ENCODE results near the gene CSNK2B.

The CSNK2B gene

DNA sequence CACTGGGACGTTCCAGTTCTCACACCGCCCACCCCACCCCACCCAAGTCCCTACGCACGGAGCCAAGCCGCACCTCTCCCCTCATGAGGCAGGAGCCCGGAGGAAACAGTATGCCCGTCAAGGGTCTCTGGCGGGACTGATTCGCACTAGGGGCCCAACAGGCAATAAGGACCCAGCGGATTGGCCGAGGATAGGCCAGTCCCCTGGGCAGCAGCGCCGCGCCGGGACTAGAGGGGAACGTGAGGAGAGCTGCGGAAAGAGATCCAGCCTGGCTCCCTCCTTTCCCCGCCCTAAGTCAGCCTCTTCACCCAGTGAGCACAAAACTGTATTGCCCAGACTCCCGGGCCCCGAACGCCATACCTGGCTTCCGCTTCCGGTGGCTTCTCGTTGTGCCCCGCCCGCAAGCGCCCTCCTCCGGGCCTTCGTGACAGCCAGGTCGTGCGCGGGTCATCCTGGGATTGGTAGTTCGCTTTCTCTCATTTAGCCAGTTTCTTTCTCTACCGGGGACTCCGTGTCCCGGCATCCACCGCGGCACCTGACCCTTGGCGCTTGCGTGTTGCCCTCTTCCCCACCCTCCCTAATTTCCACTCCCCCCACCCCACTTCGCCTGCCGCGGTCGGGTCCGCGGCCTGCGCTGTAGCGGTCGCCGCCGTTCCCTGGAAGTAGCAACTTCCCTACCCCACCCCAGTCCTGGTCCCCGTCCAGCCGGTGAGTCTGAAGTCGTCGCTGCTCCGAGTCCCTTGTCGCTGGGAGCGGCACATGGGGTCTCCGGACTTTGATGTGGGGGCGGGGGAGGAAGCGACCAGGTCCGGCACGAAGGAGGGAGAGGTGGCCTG, at the start of gene CSNK2B:
CSNK2B (plus strand) TSS at position 580 of the 836 bp plus-strand sequence. CDS start 752 bp downstream, outside the sequence.
- peak in 50 of 51 donors; percentile 79 to 99 (median 98) for DNase-seq

DNA sequence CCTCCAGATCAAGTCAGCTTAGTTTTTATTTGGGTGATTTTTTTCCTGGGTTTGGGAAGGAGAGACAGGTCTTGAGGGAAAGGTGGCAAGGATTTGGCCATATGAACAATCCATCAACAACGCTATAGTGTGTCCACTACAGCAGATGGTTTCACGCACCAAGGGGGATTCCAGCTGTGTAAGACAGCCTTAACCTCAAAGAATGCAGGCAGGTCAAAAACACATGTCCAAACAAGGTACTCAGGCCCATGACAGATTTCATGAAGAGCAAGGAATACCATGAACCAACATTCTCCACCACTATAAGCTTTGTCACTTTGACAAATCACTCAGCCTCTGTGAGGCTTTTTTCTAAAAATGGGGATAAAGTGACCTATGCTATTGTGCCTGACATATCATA, 48.9 kb upstream of the CSNK2B start:
- no peak for DNase-seq

DNA sequence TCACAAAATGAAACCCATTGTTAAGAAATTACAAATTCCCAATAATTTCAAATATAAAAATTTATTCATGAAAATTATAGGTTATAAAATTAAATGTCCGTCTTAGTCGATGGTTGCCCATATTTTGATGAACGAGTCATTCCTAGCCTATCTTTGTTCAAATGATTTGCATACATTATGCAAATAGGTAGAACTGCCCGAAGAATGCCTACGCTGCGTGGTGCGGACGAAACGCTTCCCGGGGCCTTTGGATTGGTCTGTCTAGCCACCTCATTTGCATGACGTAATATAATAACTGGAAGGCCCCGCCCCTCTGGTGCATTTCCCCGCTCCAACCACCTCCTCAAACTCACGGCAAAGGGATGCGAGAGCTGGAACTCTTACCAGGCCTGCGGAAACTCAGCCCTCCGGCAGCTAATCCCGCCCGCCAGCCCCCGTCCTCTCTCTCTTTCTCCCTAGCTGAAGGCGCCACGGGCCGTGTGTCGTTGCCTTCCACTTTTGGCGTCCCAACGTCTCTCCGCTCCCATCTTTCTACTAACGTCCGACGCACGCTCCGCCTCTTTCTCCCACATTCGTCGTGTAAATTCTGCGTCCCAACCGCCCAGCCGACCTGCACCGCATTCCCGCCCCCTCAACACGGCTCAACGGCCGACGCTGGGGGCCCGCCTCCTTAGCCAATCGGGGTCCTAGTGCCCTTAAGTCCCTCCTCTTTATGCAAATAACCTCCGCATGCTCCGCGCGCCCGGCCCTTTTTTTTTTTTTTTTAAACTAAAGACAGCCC, 45.9 kb upstream of the CSNK2B start:
- DNase-seq, result peak in 50 of 51 donors; percentile 77 to 100 (median 97)

DNA sequence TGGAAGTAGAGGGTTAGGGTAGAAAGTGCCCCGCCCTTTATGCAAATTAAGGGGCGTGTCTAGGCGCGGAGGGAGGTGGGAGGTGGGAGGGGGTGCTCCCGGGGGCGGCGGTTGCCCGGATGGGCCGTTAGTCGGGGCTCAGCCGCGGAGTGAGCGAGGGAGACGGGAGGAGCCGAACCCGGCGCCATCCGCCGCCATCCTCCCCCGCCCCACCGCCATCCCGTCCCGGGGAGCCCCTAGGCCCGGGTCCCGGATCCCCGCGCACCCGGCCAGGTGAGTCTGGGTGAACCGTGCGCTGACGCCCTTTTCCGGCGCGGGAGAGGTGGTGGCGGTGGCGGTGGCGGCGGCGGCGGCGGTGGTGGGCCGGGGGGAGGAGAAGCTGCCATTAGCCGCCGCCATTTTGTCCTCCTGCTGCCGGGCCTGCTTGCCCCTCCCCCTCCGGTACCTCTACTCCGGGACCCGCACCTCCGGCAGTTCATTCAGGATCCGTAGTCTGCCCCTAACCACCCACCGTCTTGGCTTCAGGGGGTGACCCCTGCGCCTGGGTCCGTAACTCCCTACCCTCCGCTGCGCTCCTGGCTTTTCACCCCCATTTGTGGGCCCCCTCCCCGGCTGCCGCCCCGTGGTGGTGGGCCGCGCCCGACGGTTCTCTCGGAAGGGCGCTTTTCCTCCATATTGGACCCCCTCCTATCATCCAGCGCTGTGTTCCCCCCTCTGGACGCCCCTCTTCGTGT, 45.1 kb upstream of the CSNK2B start, which contains the start of gene PRRC2A:
PRRC2A (plus strand) TSS at position 130 of the 734 bp plus-strand sequence. CDS start 2,075 bp downstream, outside the sequence.
- peak in 36 of 51 donors; percentile 48 to 100 (median 84) for DNase-seq

DNA sequence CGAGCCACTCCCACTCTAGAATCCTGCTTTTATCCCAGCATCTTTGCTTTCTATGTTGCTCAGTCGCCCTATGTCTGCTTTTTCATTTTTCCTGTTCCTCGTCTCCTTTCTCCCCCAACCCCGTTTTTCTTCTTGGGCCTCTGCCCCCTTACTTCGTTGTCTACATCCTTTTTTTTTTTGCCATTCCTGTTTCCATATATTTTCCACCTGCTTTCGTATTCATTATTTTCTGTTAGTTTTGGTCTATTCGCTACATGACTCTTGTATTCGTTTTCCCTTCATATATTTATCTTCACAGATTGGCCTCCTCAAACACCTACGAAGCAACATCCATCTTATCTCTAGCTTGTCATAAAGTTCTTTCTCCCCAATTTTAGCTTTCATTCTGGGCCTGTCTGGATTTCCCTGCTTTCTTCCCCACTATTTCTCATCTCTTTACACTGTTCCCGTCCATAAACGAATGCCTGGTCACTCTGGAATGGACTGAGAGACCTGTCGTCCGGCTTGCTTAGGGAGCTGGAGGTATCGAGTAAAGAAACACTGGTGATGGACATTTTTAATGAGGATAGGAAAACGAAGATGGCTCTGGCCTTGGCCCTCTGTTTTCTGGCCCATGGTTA, 44.5 kb upstream of the CSNK2B start:
- peak in 3 of 51 donors; percentile 9 to 52 (median 10) for DNase-seq

DNA sequence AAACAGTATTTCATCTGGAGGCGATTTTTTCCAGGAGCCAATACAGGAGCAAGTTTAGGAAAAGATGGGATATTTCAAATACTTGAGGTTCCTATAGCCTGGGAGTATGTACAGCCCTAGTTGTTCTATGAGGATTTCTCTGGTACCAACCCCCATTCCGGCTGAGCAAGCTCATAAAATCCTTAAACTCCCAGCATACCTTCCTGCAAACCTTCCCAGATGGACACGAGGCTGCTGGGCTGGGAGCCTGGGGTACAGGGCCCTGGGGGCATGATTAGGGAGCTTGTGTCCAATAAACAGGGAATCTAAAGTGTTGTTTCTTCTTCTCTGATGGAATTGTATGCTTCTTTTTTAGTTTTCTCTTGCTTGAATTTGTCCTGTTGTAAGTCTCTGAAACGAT, 43.9 kb upstream of the CSNK2B start:
- DNase-seq, result no peak

DNA sequence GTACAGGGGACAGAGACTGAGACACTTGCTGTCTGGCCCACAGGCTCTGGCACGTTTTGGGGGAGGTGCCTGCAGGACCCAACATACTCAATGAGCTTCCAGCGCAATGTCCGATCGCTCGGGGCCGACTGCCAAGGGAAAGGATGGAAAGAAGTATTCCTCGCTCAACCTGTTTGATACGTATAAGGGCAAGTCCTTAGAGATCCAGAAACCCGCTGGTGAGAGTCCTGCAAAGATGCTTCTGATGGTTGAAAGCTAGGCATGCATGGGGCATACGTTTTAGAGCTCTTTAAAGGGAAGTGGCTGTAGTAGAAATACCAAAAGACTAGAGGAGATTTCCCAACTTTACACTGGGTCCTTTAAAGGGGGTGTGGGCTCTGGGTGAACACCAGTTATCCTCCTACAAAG, 43.2 kb upstream of the CSNK2B start:
- no peak for DNase-seq

DNA sequence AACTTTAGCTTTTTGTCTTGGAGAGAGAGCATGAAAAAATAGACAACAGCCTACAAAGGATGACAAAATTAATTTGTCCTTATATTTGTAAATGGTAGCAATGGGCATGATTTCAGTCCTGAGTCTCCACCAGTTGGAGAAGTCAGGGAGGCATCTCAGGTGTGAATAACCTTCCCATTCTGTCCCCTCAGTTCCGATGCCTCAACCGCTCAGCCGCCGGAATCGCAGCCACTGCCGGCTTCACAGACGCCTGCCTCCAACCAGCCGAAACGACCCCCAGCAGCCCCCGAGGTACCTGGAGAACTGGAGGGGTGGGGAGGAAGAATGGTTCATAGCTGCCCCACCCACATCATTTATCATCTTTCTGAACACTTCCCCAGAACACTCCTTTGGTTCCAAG, 41.8 kb upstream of the CSNK2B start:
- no peak for DNase-seq

DNA sequence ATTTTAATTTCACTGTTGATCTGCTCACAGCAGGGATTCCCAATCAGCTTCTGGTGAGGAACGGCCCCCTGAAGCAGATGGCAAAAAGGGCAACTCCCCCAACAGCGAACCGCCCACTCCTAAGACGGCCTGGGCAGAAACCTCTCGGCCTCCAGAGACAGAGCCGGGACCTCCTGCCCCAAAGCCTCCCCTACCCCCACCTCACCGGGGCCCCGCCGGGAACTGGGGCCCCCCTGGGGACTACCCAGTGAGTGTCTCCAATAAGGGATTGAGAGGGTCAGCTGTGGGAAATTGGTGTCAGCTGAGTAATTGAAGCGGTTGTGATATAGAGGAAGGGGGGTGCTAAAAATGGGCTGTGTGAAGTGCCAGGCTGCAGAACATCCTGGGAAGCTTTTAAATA, 38.9 kb upstream of the CSNK2B start:
- no peak for DNase-seq

DNA sequence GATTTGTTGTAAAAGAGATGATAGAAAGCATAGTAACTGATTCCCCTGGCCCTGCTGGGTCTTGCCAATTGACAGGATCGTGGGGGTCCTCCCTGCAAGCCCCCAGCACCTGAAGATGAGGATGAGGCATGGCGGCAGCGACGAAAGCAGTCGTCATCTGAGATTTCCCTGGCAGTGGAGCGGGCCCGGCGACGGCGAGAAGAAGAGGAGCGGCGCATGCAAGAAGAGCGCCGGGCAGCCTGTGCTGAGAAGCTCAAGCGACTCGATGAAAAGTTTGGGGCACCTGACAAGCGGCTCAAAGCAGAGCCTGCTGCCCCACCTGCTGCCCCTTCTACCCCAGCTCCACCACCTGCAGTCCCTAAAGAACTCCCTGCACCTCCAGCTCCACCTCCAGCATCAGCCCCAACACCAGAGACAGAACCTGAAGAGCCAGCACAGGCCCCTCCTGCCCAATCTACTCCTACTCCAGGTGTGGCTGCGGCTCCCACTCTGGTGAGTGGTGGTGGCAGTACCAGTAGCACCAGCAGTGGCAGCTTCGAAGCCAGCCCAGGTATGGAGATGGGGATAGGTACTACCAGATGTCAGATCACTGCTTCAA, 38.1 kb upstream of the CSNK2B start:
- DNase-seq, result no peak

DNA sequence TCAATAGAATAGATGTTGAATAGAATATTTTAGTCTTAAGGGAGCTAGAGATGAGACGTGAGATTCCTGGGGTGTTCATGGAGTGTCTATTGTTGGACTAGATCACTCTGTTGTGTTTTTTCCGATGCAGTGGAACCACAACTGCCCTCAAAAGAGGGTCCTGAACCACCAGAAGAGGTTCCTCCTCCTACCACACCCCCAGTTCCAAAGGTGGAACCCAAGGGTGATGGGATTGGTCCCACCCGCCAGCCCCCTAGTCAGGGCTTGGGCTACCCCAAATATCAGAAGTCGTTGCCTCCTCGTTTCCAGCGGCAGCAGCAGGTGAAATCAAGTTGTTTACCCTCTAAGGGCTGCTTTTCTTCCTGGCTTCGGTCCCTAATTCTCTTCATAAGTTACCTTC, 36.9 kb upstream of the CSNK2B start:
- DNase-seq, result no peak

DNA sequence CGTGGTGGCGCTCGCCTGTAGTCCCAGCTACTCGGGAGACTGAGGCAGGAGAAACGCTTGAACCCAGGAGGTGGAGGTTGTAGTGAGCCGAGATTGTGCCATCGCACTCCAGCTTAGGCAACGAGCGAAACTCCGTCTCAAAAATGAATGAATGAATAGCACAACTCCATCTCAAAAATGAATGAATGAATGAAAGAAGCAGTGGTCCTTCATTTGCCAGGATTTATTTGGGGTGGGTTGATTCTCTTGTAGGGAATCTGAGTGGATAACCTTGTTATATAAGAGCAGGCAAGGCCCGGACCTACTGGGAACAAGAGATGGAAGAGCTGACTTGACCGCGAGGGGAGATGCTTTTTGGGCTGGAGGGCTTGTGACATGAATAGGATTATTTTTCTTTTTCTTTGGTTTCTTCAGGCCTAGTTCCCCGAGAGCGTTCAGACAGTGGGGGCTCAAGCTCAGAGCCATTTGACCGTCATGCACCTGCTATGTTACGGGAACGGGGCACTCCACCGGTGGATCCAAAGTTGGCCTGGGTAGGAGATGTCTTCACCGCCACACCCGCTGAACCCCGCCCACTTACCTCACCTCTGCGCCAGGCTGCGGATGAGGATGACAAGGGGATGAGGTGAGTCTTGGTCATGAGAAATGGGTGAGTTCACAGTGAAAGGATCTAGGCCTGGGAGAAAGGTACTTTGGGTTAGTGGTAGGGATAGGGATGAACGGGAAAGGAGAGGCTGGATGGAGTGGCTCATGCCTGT, 35.5 kb upstream of the CSNK2B start:
- DNase-seq, result no peak

DNA sequence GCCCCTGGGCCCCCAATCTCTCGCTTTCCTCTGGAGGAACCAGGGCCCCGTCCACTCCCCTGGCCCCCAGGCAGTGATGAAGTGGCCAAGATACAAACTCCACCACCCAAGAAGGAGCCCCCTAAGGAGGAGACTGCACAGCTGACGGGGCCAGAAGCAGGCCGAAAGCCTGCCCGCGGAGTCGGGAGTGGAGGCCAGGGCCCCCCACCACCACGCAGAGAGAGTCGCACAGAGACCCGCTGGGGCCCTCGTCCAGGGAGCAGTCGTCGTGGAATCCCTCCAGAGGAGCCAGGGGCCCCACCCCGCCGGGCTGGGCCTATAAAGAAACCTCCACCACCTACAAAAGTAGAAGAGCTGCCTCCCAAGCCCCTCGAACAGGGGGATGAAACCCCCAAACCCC, 34.7 kb upstream of the CSNK2B start:
- no peak for DNase-seq

DNA sequence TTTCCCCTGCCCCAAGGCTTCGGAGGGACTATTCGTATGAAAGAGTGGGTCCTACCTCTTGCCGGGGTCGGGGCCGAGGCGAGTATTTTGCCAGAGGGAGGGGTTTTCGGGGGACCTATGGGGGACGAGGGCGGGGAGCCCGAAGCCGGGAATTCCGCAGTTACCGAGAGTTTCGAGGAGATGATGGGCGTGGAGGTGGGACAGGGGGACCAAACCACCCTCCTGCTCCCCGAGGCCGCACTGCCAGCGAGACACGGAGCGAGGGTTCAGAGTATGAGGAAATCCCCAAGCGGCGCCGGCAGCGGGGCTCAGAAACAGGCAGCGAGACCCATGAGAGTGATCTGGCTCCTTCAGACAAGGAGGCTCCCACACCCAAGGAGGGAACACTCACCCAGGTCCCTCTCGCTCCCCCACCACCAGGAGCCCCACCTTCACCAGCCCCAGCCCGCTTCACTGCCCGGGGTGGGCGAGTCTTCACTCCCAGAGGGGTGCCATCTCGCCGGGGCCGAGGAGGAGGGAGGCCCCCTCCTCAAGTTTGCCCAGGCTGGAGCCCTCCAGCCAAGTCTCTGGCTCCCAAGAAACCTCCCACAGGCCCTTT, 34.1 kb upstream of the CSNK2B start:
- DNase-seq, result no peak

DNA sequence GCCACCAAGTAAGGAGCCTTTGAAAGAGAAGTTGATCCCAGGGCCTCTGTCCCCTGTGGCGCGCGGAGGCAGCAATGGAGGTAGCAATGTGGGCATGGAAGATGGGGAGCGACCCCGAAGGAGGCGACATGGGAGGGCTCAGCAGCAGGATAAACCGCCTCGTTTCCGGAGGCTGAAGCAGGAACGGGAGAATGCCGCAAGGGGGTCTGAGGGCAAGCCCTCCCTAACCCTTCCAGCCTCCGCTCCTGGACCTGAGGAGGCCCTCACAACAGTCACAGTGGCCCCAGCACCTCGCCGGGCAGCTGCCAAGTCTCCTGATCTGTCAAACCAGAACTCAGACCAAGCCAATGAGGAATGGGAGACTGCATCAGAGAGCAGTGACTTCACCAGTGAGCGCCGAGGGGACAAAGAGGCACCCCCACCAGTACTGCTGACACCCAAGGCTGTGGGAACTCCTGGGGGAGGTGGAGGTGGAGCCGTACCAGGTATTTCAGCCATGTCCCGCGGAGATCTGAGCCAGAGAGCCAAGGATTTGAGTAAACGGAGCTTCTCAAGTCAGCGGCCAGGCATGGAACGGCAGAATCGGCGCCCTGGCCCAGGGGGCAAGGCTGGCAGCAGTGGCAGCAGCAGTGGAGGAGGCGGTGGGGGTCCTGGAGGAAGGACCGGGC, 33.5 kb upstream of the CSNK2B start:
- no peak for DNase-seq

DNA sequence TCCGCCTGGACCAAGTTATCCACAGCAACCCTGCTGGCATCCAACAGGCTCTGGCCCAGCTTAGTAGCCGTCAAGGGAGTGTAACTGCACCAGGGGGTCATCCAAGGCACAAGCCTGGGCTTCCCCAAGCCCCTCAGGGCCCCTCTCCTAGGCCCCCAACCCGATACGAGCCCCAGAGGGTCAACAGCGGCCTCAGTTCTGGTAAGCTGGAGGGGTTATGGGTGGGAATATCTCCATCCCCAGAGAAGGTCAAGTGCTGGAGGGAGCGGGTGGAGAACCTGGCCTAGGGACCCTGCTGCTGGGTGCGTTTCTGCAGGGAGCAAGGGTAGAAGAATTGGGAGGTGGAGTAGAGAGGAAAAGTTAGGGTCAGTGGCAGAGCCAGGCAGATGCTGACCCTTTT, 32.4 kb upstream of the CSNK2B start:
- no peak for DNase-seq

DNA sequence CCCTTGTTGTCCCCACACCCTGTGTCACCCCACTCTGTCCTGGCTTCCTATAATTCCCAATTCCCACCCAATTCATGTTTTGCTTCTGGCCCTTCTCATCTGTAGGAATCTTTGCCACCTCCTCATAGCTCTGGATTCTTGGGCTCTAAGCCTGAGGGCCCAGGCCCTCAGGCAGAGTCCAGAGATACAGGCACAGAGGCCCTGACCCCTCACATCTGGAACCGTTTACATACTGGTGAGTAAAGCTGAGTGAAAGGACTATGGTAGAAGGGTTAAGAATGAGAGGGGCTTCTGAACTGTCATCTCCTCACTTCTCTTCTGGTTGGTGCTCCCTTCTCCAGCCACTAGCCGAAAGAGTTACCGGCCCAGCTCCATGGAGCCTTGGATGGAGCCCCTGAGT, 31.7 kb upstream of the CSNK2B start:
- no peak for DNase-seq

DNA sequence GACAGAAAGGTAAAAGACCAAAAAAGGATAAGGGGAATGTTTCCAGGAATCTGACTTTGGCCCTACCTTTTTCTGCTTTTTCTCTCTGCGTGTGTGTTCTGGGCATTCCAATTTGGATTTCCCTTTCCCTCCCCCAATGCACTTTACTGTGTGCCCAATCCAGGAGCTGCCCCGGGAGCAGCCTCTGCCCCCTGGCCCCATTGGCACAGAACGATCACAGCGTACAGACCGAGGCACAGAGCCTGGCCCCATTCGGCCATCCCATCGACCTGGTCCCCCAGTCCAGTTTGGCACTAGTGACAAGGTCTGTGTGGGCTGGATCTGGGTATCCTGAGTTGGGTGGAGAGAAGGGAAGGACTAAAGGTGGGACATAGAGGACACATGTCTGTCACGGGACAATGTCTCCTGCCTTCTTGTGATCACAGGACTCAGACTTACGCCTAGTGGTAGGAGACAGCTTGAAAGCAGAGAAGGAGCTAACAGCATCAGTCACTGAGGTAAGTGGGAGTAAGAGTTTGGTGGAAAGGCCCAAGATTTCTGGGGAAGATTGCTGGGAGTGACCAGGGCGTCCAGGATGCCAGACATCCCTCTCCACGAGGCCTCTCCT, 30.8 kb upstream of the CSNK2B start:
- DNase-seq, result no peak
